LNCaP clone FGC (cell line): ENCODE measurements around the gene SYT2.

Experiments
- DNase-seq: peaks from one replicate; pipeline ENCODE4 v3.0.0-alpha.2; 2011; ENCODE audit warnings: low read depth
- H3K4me3 ChIP-seq: 2 replicates; pipeline ENCODE4 v1.5.1; 2011; ENCODE audit warnings: mild to moderate bottlenecking, low read depth, low read length, control low read depth
- TF ChIP-seq, protein P1 (sequence below): IDR thresholded peaks from 2 replicates; pipeline ENCODE4 v1.5.1; 2012; ENCODE audit warnings: mild to moderate bottlenecking; ENCODE audit not compliant: control insufficient read depth, insufficient read depth; ENCODE audit errors: extremely low read depth

SYT2 gene

GRCh38 chr1:202680586-202681352 lies 29.5 kb downstream of the SYT2 start:
- H3K4me3 ChIP-seq, result no peak overlapping the region
- no peak for DNase-seq
- TF ChIP-seq, protein P1, sequence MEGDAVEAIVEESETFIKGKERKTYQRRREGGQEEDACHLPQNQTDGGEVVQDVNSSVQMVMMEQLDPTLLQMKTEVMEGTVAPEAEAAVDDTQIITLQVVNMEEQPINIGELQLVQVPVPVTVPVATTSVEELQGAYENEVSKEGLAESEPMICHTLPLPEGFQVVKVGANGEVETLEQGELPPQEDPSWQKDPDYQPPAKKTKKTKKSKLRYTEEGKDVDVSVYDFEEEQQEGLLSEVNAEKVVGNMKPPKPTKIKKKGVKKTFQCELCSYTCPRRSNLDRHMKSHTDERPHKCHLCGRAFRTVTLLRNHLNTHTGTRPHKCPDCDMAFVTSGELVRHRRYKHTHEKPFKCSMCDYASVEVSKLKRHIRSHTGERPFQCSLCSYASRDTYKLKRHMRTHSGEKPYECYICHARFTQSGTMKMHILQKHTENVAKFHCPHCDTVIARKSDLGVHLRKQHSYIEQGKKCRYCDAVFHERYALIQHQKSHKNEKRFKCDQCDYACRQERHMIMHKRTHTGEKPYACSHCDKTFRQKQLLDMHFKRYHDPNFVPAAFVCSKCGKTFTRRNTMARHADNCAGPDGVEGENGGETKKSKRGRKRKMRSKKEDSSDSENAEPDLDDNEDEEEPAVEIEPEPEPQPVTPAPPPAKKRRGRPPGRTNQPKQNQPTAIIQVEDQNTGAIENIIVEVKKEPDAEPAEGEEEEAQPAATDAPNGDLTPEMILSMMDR, result no peak

DNA sequence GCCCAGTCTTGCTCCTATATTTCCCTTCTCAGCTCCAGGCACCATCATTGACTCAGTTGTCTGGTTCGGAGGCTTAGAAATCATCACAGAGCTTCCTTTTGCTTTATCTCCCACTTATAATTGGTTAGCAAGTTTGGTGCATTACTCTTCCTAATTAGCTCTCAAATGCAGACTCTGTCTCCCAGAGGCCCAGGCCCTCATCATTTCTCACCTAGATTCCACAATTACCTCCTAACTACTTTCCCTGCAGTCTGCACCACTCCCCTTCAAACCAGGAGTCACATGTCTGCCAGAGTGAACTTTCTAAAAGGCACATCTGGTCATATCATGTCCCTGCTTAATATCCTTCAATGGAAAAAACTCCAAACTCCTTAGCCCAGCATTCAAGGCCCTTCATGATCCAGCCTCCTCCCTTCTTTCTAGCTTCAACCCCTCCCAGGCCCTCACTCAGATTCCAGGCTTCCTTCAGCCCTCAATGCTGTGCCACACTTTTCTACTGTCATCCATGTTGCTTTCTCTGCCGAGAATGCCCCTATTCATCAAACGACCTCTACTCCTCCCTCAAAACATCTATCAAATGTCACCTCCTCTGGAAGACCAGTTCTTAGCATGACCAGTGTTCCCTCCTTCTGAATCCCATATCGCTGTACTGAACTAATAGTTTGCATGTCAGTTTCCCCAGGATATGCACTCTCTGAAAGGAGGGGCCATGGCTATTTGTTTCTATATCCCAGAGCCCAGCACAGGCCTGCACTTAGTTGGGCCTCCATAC lies 30.7 kb downstream of the SYT2 start:
- no peak for DNase-seq
- TF ChIP-seq, protein P1, result no peak
- H3K4me3 ChIP-seq, result no peak overlapping the region

GRCh38 chr1:202677433-202677832 lies 32.8 kb downstream of the SYT2 start:
- TF ChIP-seq, protein P1, result no peak
- H3K4me3 ChIP-seq, result no peak overlapping the region
- DNase-seq, result no peak

- DNase-seq, result no peak
- TF ChIP-seq, protein P1, result no peak
Measured at GRCh38 chr1:202673531-202673930, 36.7 kb downstream of the SYT2 start.

GRCh38 chr1:202671399-202671798 lies 38.9 kb downstream of the SYT2 start:
- TF ChIP-seq, protein P1, result no peak
- peak; percentile 81 for DNase-seq

More at GRCh38 chr1:202673531-202673930, 36.7 kb downstream of the SYT2 start:
- no peak overlapping the region for H3K4me3 ChIP-seq

DNA sequence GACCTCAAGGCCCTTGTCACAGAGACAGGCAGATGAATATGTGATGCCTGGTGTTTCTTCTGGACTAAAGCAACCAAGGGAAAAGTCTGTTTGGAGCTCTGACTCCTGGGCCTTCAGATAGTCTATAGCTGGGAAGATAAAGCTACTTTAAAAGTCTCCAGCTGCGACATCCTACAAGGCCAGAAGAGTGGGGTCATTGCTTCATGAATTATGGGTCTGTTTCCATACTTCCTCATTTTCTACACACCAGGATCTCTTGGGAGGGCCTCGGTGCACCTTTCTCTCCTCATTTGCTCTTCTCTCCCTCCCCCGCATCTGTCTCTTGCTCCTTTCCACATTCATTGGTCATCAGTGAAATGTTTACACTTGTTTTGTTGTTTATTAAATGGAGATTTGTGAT lies 44.8 kb downstream of the SYT2 start:
- TF ChIP-seq, protein P1, result no peak
- DNase-seq, result no peak
- no peak overlapping the region for H3K4me3 ChIP-seq

More at GRCh38 chr1:202671399-202671798, 38.9 kb downstream of the SYT2 start:
- H3K4me3 ChIP-seq, result no peak overlapping the region
